ENCODE measurements around the gene KLHL17.

DNA sequence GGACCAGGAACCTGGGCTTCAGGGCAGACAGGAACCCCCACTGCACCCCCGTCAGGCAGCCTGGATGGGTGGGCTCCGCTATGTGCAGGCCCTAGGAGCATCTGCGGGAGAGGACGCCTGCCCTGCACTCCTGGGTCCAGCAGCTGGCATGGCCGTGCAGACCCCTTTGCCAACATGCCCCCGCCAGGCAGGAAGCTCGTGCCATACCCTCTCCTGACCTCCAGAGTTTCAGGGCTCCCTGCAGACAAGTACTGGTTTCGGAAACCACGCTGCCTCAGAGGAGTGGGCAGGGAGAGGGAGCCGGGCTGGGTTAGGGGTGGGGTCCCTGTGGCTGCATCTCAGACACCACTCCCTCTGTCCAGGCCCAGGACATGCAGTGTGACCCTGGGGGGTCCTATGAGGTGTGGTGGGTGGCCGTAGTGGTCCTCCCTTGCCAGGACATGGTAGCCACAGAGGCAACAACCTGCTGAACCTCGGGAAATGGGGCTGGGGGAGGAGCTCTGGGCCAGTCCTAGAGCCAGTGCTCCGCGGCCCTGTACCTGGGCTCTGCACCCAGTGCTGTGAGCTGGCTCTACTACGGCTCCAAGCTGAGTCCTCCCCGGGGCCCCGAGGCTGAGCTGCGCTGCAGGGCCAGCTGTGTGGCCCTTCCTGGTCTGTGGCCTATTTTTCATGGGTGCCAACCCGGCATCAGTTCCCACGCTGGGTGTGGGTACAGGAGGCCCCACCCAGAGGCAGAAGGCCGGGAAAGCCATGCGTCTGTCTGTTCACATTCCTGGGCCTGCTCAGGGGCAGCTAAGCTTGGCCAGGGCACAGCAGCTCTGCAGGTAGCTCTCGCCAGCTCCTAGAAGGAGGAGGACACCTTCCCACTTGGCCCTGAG, 7.3 kb downstream of the KLHL17 start:
- TF ChIP-seq EZH2phosphoT487 (IDR thresholded peaks at IDR 0.05; ENCODE audit: insufficient read depth, low read depth) (no peak), EZH2 (IDR thresholded peaks at IDR 0.05; ENCODE audit: insufficient read depth, poor library complexity, severe bottlenecking) (no peak)

All from GM23248 (cell line).